ENCODE measurements around the gene DDX5. TPM values are rescaled to one million over a fixed set of nuclear protein-coding genes. Genes with fewer than 3 reads are reported as not detected.

Gene DDX5
- total RNA-seq, 1 experiment from 2014 or later: 411 TPM

- H3K4me1 ChIP-seq (ENCODE audit: control insufficient read depth, insufficient read depth, low read length): no peaks in the 10 kb centered on the region
- no peak overlapping the region for H3K4me3 ChIP-seq (ENCODE audit: low read depth in 2 of 2, low read length in 2 of 2)
- DNase-seq (ENCODE audit: low read depth, low spot score): no peak
- intact Hi-C loops (cut with micrococcal nuclease; ENCODE audit: unreplicated experiment) (no loop called here), in situ Hi-C loops (cut with HindIII; ENCODE audit: low pct_unique_long_range_greater_than_20kb, low sequenced_read_pairs) (no loop called here)
- POLR2A ChIA-PET: no interaction called here
- no peaks in the 10 kb centered on the region for H3K9me3 ChIP-seq (ENCODE audit: control insufficient read depth, insufficient read depth, low read depth, low read length)
- BruUV-seq (replicated peaks): no TSS peak
- H3K27me3 ChIP-seq (ENCODE audit: control insufficient read depth, insufficient read depth, low read length): no peaks in the 10 kb centered on the region
- peaks cover 10% of the 10 kb centered on the region for H3K36me3 ChIP-seq (ENCODE audit: control insufficient read depth, insufficient read depth, low read length)
- ATAC-seq: no peak
- TF ChIP-seq TCF7L2 (IDR thresholded peaks at IDR 0.05; ENCODE audit: low read depth, low read length) (no peak), SIN3A (IDR thresholded peaks at IDR 0.05; ENCODE audit: borderline replicate concordance, insufficient read depth, low read depth, low read length) (no peak), POLR2AphosphoS5 (IDR thresholded peaks at IDR 0.05; ENCODE audit: low read depth, low read length) (no peak), CTCF (IDR thresholded peaks at IDR 0.05) (no peak), REST (IDR thresholded peaks at IDR 0.05; ENCODE audit: insufficient read depth in 1 of 2, low read depth in 2 of 2, low read length in 1 of 2) (no peak)
- no peak overlapping the region for H3K27ac ChIP-seq (ENCODE audit: low read length)
- CTCF ChIA-PET: interaction anchor here (0.9 kb wide), 1 partner anchor 102 kb away, joined by 4 read pairs; no protein-coding TSS in a partner anchor
Measured at GRCh38 chr17:64540118-64540776, 34.2 kb upstream of the DDX5 start.

GRCh38 chr17:64538508-64539130, 32.5 kb upstream of the DDX5 start:
- TF ChIP-seq SIN3A (IDR thresholded peaks at IDR 0.05; ENCODE audit: borderline replicate concordance, insufficient read depth, low read depth, low read length): no peak
- no peak for TF ChIP-seq TCF7L2 (IDR thresholded peaks at IDR 0.05; ENCODE audit: low read depth, low read length)
- no peak for TF ChIP-seq CTCF (IDR thresholded peaks at IDR 0.05)
- no peak for TF ChIP-seq POLR2AphosphoS5 (IDR thresholded peaks at IDR 0.05; ENCODE audit: low read depth, low read length)
- no peak for TF ChIP-seq REST (IDR thresholded peaks at IDR 0.05; ENCODE audit: insufficient read depth in 1 of 2, low read depth in 2 of 2, low read length in 1 of 2)
- no peak overlapping the region for H3K27ac ChIP-seq (ENCODE audit: low read length)
- BruUV-seq (replicated peaks): no TSS peak
- ChIA-PET POLR2A (interaction anchor here (0.6 kb wide), 1 partner anchor 98 kb away, joined by 4 read pairs; no protein-coding TSS in a partner anchor), CTCF (no interaction called here)
- DNase-seq (ENCODE audit: low read depth, low spot score) (no peak), ATAC-seq (peak; percentile 37; the same call in 1 of the 2 replicates)
- intact Hi-C loops (cut with micrococcal nuclease; ENCODE audit: unreplicated experiment) (no loop called here), in situ Hi-C loops (cut with HindIII; ENCODE audit: low pct_unique_long_range_greater_than_20kb, low sequenced_read_pairs) (no loop called here)
- H3K4me1 ChIP-seq (ENCODE audit: control insufficient read depth, insufficient read depth, low read length): no peaks in the 10 kb centered on the region
- no peaks in the 10 kb centered on the region for H3K27me3 ChIP-seq (ENCODE audit: control insufficient read depth, insufficient read depth, low read length)
- H3K36me3 ChIP-seq (ENCODE audit: control insufficient read depth, insufficient read depth, low read length): peaks cover 8% of the 10 kb centered on the region
- H3K9me3 ChIP-seq (ENCODE audit: control insufficient read depth, insufficient read depth, low read depth, low read length): no peaks in the 10 kb centered on the region
- H3K4me3 ChIP-seq (ENCODE audit: low read depth in 2 of 2, low read length in 2 of 2): no peak overlapping the region
